Muscle of back (tissue), 13 donors: ENCODE measurements around the gene POLR3B. TPM values are rescaled to one million over a fixed set of nuclear protein-coding genes. Genes with fewer than 3 reads are reported as not detected.
"Not testable (repeated sequence)": the region's sequence is repeated elsewhere in the genome, so short reads cannot be mapped to it uniquely, and the experiment has no call there.

Experiments
- DNase-seq, 3 donors: peaks; one replicate each; pipeline versions ENCODE4 v3.0.0 to v3.0.0-alpha.2; 2013
- long read RNA-seq, 9 donors: transcript quantifications; one replicate each; lab custom pipeline, GENCODE V29; 2026
- polyA plus RNA-seq, 10 donors: library from polyadenylated mRNA; unstranded; fragments of 120-200 nt; gene quantifications; one replicate each; pipeline ENCODE4 v1.2.1, GENCODE V29; 2013; ENCODE audit not compliant: insufficient read length in 10 of 10

Gene POLR3B
- polyA plus RNA-seq, result 10 to 100 TPM in 9 of 10 donors, 1 to 10 TPM in 1; 9.8 to 14.8 (median 12.1) TPM
- long read RNA-seq, donor 1, result 0 reads
- long read RNA-seq, donor 2, result 0 reads
- long read RNA-seq, donor 3, result 0 reads
- long read RNA-seq, donor 4, result 0 reads
- long read RNA-seq, donor 5, full-length matches to known transcripts, result 1 of 1 reads
- long read RNA-seq, donor 5, partial matches to known transcripts, result 0 of 1 reads
- long read RNA-seq, donor 5, other reads (novel, unspliced or antisense), result 0 of 1 reads
- long read RNA-seq, donor 6, full-length matches to known transcripts, result 1 of 1 reads
- long read RNA-seq, donor 6, partial matches to known transcripts, result 0 of 1 reads
- long read RNA-seq, donor 6, other reads (novel, unspliced or antisense), result 0 of 1 reads
- long read RNA-seq, donor 7, result 0 reads
- long read RNA-seq, donor 8, result 0 reads
- long read RNA-seq, donor 9, result 0 reads

- peak; percentile 97 to 99 (median 97) for DNase-seq
Observed at GRCh38 chr12:106357549-106358395, at the start of gene POLR3B. TSS of gene POLR3B (plus strand) at chr12:106357748. CDS start at chr12:106357880, 132 bp downstream.

GRCh38 chr12:106308121-106308520, 49.4 kb upstream of the POLR3B start:
- DNase-seq, result peak in 1 of 3 donors; percentile 13

GRCh38 chr12:106308611-106309010, 48.9 kb upstream of the POLR3B start:
- DNase-seq, result peak in 1 of 3 donors; percentile 28

GRCh38 chr12:106309671-106310505, 47.7 kb upstream of the POLR3B start:
- peak in 1 of 3 donors; percentile 33 for DNase-seq

GRCh38 chr12:106310687-106311086, 46.9 kb upstream of the POLR3B start:
- no peak for DNase-seq

- peak in 1 of 3 donors; percentile 14 for DNase-seq
Observed at GRCh38 chr12:106311139-106311538, 46.4 kb upstream of the POLR3B start.

GRCh38 chr12:106313413-106313812, 44.1 kb upstream of the POLR3B start:
- not testable (repeated sequence) for DNase-seq

- no peak for DNase-seq
Observed at GRCh38 chr12:106315523-106315922, 42.0 kb upstream of the POLR3B start.

GRCh38 chr12:106317406-106318082, 40.0 kb upstream of the POLR3B start:
- no peak for DNase-seq

- no peak for DNase-seq
Observed at GRCh38 chr12:106321139-106321850, 36.3 kb upstream of the POLR3B start.

GRCh38 chr12:106323537-106323936, 34.0 kb upstream of the POLR3B start:
- no peak for DNase-seq

GRCh38 chr12:106327309-106327869, 30.2 kb upstream of the POLR3B start:
- DNase-seq, result no peak

GRCh38 chr12:106328735-106329134, 28.8 kb upstream of the POLR3B start:
- no peak for DNase-seq

GRCh38 chr12:106329231-106329982, 28.1 kb upstream of the POLR3B start:
- DNase-seq, result peak in 1 of 3 donors; percentile 13

- no peak for DNase-seq
Observed at GRCh38 chr12:106331599-106331998, 25.9 kb upstream of the POLR3B start.

GRCh38 chr12:106332536-106332935, 25.0 kb upstream of the POLR3B start:
- DNase-seq, result no peak

GRCh38 chr12:106333010-106333409, 24.5 kb upstream of the POLR3B start:
- no peak for DNase-seq

GRCh38 chr12:106333756-106334155, 23.8 kb upstream of the POLR3B start:
- no peak for DNase-seq
